Measurements from ENCODE around the gene PTHLH.

Gene PTHLH

DNA sequence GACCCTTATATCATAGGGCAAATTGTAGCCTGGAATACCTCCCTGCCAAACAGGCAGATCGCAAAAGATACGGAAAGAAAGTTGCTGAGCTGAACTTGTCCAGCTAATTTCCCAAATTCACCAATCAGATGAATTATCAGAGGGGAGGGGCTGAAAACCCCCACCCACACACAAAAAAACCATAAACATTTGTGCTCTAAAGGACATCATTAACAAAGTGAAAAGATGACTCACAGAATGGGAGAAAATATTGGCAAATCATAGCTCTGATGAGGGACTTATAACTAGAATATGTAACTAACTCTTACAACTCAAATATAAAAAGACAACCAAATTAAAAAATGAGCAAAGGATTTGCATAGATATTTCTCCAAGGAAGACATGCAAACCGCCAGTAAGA lies 36.3 kb downstream of the PTHLH start:
- Histone ChIP-seq H3K27me3 (ENCODE audit: insufficient read depth, low read length) (no peaks in the 10 kb centered on the region), H3K9me3 (ENCODE audit: insufficient read depth, low read depth, low read length) (no peaks in the 10 kb centered on the region), H3K9ac (ENCODE audit: low read depth, low read length) (no peak overlapping the region), H3K36me3 (ENCODE audit: insufficient read depth, low read length) (no peaks in the 10 kb centered on the region), H3K4me3 (ENCODE audit: low read length) (no peak overlapping the region), H3K27ac (ENCODE audit: low read depth, low read length) (no peak overlapping the region), H3K4me1 (ENCODE audit: insufficient read depth, low read length) (no peaks in the 10 kb centered on the region)
- 69% methylated on average over 3 of the region's 3 CpGs for WGBS

DNA sequence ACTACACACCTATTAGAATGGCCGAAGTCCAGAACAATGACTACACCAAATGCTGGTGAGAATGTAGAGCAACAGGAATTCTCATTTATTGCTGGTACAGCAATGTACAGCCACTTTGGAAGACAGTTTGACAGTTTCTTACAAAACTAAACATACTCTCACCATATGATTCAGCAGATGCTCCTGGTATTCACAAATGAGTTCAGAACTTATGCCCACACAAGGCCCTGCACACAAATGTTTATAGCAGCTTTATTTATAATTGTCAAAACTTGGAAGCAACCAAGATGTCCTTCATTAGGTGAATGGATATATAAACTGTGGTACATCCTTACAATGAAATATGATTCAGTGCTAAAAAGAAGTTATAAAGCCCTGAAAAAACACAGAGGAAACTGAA lies 38.3 kb downstream of the PTHLH start:
- no peak overlapping the region for H3K4me3 ChIP-seq (ENCODE audit: low read length)
- H3K27ac ChIP-seq (ENCODE audit: low read depth, low read length), result no peak overlapping the region
- no peaks in the 10 kb centered on the region for H3K36me3 ChIP-seq (ENCODE audit: insufficient read depth, low read length)
- no peaks in the 10 kb centered on the region for H3K9me3 ChIP-seq (ENCODE audit: insufficient read depth, low read depth, low read length)
- H3K4me1 ChIP-seq (ENCODE audit: insufficient read depth, low read length), result no peaks in the 10 kb centered on the region
- H3K9ac ChIP-seq (ENCODE audit: low read depth, low read length), result no peak overlapping the region
- H3K27me3 ChIP-seq (ENCODE audit: insufficient read depth, low read length), result no peaks in the 10 kb centered on the region
- 94% methylated on average over 1 of the region's 1 CpG for WGBS

DNA sequence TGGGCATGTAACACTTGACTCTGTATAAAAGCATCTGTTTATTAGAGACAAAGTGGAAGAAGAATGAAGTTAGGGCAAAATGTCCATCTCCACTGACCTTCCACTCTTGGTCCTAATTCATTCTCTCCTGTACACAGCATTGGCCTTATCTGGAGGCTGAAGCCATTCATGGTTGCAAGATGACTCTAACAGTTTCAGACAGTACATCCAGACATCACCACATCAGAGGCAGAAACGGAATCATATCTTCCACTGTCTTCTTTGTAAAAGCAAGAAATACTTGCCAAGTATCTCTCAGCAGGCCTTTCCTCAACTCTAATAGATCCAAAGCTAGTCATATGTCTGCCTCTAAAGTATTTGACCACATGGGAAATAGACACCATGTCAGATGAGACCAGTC lies 41.1 kb downstream of the PTHLH start:
- 96% methylated on average over 1 of the region's 1 CpG for WGBS
- Histone ChIP-seq H3K4me1 (ENCODE audit: insufficient read depth, low read length) (no peaks in the 10 kb centered on the region), H3K9me3 (ENCODE audit: insufficient read depth, low read depth, low read length) (no peaks in the 10 kb centered on the region), H3K4me3 (ENCODE audit: low read length) (no peak overlapping the region), H3K36me3 (ENCODE audit: insufficient read depth, low read length) (no peaks in the 10 kb centered on the region), H3K27ac (ENCODE audit: low read depth, low read length) (no peak overlapping the region), H3K27me3 (ENCODE audit: insufficient read depth, low read length) (no peaks in the 10 kb centered on the region), H3K9ac (ENCODE audit: low read depth, low read length) (no peak overlapping the region)

DNA sequence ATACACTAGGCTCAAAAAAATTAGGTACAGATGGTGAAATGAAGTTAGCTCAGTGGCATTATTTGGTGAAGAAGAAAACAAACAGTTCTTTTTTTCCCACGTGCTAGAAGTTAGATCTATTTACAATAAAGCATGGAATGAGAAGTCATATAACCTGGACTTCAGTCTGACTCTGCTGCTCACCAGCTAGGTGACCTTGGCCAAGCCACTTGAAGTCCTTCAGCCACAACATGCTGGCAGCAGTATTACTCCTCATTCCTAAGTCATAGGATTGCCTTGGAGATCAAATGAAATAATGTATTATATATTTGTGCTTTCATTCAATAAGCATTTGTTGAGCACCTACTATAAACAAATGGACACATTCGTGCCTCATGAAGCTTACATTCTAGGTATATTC lies 45.2 kb downstream of the PTHLH start:
- Histone ChIP-seq H3K4me3 (ENCODE audit: low read length) (no peak overlapping the region), H3K9ac (ENCODE audit: low read depth, low read length) (no peak overlapping the region), H3K9me3 (ENCODE audit: insufficient read depth, low read depth, low read length) (no peaks in the 10 kb centered on the region), H3K27me3 (ENCODE audit: insufficient read depth, low read length) (no peaks in the 10 kb centered on the region), H3K4me1 (ENCODE audit: insufficient read depth, low read length) (no peaks in the 10 kb centered on the region), H3K36me3 (ENCODE audit: insufficient read depth, low read length) (no peaks in the 10 kb centered on the region), H3K27ac (ENCODE audit: low read depth, low read length) (no peak overlapping the region)
- 92% methylated on average over 1 of the region's 2 CpGs for WGBS

GRCh38 chr12:27924350-27925135 lies 48.0 kb downstream of the PTHLH start:
- Histone ChIP-seq H3K9ac (ENCODE audit: low read depth, low read length) (no peak overlapping the region), H3K36me3 (ENCODE audit: insufficient read depth, low read length) (no peaks in the 10 kb centered on the region), H3K27ac (ENCODE audit: low read depth, low read length) (no peak overlapping the region), H3K4me1 (ENCODE audit: insufficient read depth, low read length) (peaks cover 3% of the 10 kb centered on the region; the same call in 1 of the 2 replicates), H3K27me3 (ENCODE audit: insufficient read depth, low read length) (no peaks in the 10 kb centered on the region), H3K9me3 (ENCODE audit: insufficient read depth, low read depth, low read length) (no peaks in the 10 kb centered on the region), H3K4me3 (ENCODE audit: low read length) (no peak overlapping the region)
- 100% methylated on average over 2 of the region's 2 CpGs for WGBS

DNA sequence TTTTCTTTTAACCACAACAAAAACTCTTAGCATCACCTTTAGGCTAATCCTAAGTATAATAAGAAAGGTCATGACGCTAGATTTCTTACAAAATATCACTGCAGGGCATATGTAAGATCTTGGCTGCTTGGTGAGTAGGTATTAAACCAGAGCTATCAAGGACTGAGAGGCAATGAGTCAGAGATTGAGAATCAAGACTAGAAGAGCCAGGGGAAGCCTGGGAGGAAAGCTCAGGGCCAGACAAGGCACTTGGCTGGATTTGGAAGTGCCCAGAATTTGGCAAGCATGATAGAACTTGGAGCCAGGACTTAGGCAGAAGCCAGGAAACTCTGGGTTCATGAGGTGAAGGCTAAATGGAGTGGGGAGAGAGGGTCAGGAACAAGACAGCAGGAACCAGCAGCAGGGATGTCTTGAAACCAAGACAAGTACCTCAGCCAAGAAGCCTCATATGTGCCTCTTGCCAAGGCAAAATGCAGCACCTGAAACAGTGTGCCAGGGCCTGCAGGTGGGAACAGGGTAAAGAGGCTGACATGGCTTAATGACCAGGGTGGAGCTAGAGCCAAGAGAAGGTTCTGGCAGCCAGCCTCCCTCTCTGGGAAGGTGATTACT lies 49.9 kb downstream of the PTHLH start:
- H3K4me3 ChIP-seq (ENCODE audit: low read length), result no peak overlapping the region
- WGBS, result 80% methylated on average over 1 of the region's 1 CpG
- peaks cover 6% of the 10 kb centered on the region; the same call in 1 of the 2 replicates for H3K4me1 ChIP-seq (ENCODE audit: insufficient read depth, low read length)

GRCh38 chr12:27919671-27920235 lies 52.8 kb downstream of the PTHLH start:
- Histone ChIP-seq H3K27me3 (ENCODE audit: insufficient read depth, low read length) (no peaks in the 10 kb centered on the region), H3K4me1 (ENCODE audit: insufficient read depth, low read length) (peaks cover 6% of the 10 kb centered on the region; the same call in 1 of the 2 replicates), H3K27ac (ENCODE audit: low read depth, low read length) (no peak overlapping the region), H3K9me3 (ENCODE audit: insufficient read depth, low read depth, low read length) (no peaks in the 10 kb centered on the region), H3K36me3 (ENCODE audit: insufficient read depth, low read length) (no peaks in the 10 kb centered on the region), H3K4me3 (ENCODE audit: low read length) (no peak overlapping the region), H3K9ac (ENCODE audit: low read depth, low read length) (no peak overlapping the region)
- WGBS, result 91% methylated on average over 7 of the region's 7 CpGs

More for the DNA sequence above, 49.9 kb downstream of the PTHLH start:
- H3K9ac ChIP-seq (ENCODE audit: low read depth, low read length), result no peak overlapping the region
- H3K27me3 ChIP-seq (ENCODE audit: insufficient read depth, low read length), result no peaks in the 10 kb centered on the region
- no peaks in the 10 kb centered on the region for H3K9me3 ChIP-seq (ENCODE audit: insufficient read depth, low read depth, low read length)
- H3K36me3 ChIP-seq (ENCODE audit: insufficient read depth, low read length), result no peaks in the 10 kb centered on the region
- H3K27ac ChIP-seq (ENCODE audit: low read depth, low read length), result no peak overlapping the region

DNA sequence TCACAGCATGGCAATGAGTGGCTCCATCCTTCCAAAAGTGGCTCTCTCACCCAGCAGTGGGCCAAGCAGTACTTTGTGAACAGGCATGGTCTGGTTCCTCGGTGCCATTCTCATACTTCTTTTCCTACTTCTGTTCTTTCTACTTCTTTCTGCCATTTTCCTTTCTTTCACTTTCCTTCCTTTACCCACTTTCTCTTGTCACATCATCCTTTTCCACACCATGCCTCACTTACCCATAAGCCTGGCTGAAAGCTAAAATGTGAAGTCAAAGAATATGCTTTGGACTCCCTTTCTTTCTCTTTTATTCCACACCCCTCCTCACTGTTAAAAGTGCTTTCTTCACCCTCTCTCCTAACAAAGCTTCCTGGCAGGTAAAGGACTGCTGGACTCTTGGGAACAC lies 57.0 kb downstream of the PTHLH start:
- 94% methylated on average over 1 of the region's 1 CpG for WGBS
- no peak overlapping the region for H3K27ac ChIP-seq (ENCODE audit: low read depth, low read length)
- no peak overlapping the region for H3K9ac ChIP-seq (ENCODE audit: low read depth, low read length)
- H3K36me3 ChIP-seq (ENCODE audit: insufficient read depth, low read length), result no peaks in the 10 kb centered on the region
- H3K9me3 ChIP-seq (ENCODE audit: insufficient read depth, low read depth, low read length), result no peaks in the 10 kb centered on the region
- no peaks in the 10 kb centered on the region for H3K27me3 ChIP-seq (ENCODE audit: insufficient read depth, low read length)
- H3K4me3 ChIP-seq (ENCODE audit: low read length), result no peak overlapping the region
- peaks cover 6% of the 10 kb centered on the region; the same call in 1 of the 2 replicates for H3K4me1 ChIP-seq (ENCODE audit: insufficient read depth, low read length)

DNA sequence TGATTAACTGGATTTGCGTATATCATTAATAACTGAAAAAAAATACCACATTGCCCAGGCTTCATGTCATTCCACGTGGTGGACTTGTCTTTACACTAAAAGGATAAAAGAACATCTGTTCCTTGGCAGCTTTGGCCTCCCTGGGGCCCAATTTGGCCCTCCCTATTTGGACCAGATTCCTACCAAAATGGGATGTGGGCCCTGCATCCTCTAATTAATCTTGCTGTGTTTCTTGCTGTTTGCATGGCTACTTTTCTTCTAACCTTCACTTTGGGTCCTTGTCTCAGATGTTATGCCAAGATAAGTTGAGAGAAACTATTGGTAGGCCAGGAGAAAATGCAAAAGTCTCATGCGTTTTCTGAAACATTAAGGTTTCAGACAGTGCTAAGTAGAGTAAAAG lies 57.5 kb downstream of the PTHLH start:
- H3K27ac ChIP-seq (ENCODE audit: low read depth, low read length), result no peak overlapping the region
- H3K4me1 ChIP-seq (ENCODE audit: insufficient read depth, low read length), result peaks cover 6% of the 10 kb centered on the region; the same call in 1 of the 2 replicates
- H3K4me3 ChIP-seq (ENCODE audit: low read length), result no peak overlapping the region
- no peak overlapping the region for H3K9ac ChIP-seq (ENCODE audit: low read depth, low read length)
- H3K27me3 ChIP-seq (ENCODE audit: insufficient read depth, low read length), result no peaks in the 10 kb centered on the region
- WGBS, result 82% methylated on average over 3 of the region's 3 CpGs
- no peaks in the 10 kb centered on the region for H3K36me3 ChIP-seq (ENCODE audit: insufficient read depth, low read length)
- H3K9me3 ChIP-seq (ENCODE audit: insufficient read depth, low read depth, low read length), result no peaks in the 10 kb centered on the region

- Histone ChIP-seq H3K27ac (ENCODE audit: low read depth, low read length) (no peak overlapping the region), H3K9ac (ENCODE audit: low read depth, low read length) (no peak overlapping the region), H3K4me1 (ENCODE audit: insufficient read depth, low read length) (no peaks in the 10 kb centered on the region), H3K4me3 (ENCODE audit: low read length) (no peak overlapping the region), H3K9me3 (ENCODE audit: insufficient read depth, low read depth, low read length) (no peaks in the 10 kb centered on the region), H3K36me3 (ENCODE audit: insufficient read depth, low read length) (no peaks in the 10 kb centered on the region), H3K27me3 (ENCODE audit: insufficient read depth, low read length) (no peaks in the 10 kb centered on the region)
- WGBS, result 89% methylated on average over 4 of the region's 4 CpGs
These were observed 58.4 kb downstream of the PTHLH start for GRCh38 chr12:27913999-27914614.

- Histone ChIP-seq H3K27me3 (ENCODE audit: insufficient read depth, low read length) (no peaks in the 10 kb centered on the region), H3K27ac (ENCODE audit: low read depth, low read length) (no peak overlapping the region), H3K4me1 (ENCODE audit: insufficient read depth, low read length) (peaks cover 5% of the 10 kb centered on the region; the same call in 1 of the 2 replicates), H3K9ac (ENCODE audit: low read depth, low read length) (no peak overlapping the region), H3K4me3 (ENCODE audit: low read length) (no peak overlapping the region), H3K9me3 (ENCODE audit: insufficient read depth, low read depth, low read length) (peaks cover 1% of the 10 kb centered on the region), H3K36me3 (ENCODE audit: insufficient read depth, low read length) (no peaks in the 10 kb centered on the region)
- 100% methylated on average over 1 of the region's 3 CpGs for WGBS
These were observed 61.1 kb downstream of the PTHLH start for GRCh38 chr12:27911397-27911796.
